K562 (cell line): ENCODE results near the gene B2M. TPM values are rescaled to one million over a fixed set of nuclear protein-coding genes. Genes with fewer than 3 reads are reported as not detected.

Experiments used
- CTCFL ChIP-seq: IDR thresholded peaks from 2 replicates; pipeline ENCODE4 v1.6.1; 2011; ENCODE audit warnings: borderline replicate concordance, low read depth, mild to moderate bottlenecking, moderate library complexity, low read length; ENCODE audit not compliant: insufficient read depth, poor library complexity, severe bottlenecking
- E2F1 ChIP-seq: sonication (generic); formaldehyde crosslinking; IDR thresholded peaks from 2 replicates; pipeline ENCODE4 v1.8.1; 2023; ENCODE audit warnings: mild to moderate bottlenecking, missing genetic modification reagents, moderate library complexity
- EHMT2 ChIP-seq: fragments of 450-650 bp; IDR thresholded peaks from 2 replicates; pipeline ENCODE4 v1.6.1; 2018; ENCODE audit warnings: antibody characterized with exemption
- FOXJ3 ChIP-seq: sonication (generic); formaldehyde crosslinking; IDR thresholded peaks from 2 replicates; pipeline ENCODE4 v1.4.0; 2020; ENCODE audit warnings: mild to moderate bottlenecking, missing genetic modification reagents
- HMG20B ChIP-seq: fragments of 250-450 bp; sonication (Bioruptor Pico); IDR thresholded peaks from 2 replicates; pipeline ENCODE4 v1.5.0; 2021; ENCODE audit warnings: mild to moderate bottlenecking
- HNRNPH1 ChIP-seq: fragments of 200-400 bp; formaldehyde crosslinking; optimal IDR thresholded peaks from 2 replicates; pipeline ENCODE3; 2017; ENCODE audit warnings: low read depth, mild to moderate bottlenecking, low read length, moderate library complexity
- JUN ChIP-seq, 2 experiments: sonication (generic) in 1 of 2; formaldehyde crosslinking in 1 of 2; IDR thresholded peaks; 2 replicates each; pipeline versions ENCODE4 v1.6.1 to v1.8.0; 2012 to 2022; ENCODE audit warnings: borderline replicate concordance in 2 of 2, mild to moderate bottlenecking in 2 of 2, improper control_type of control experiment in 1 of 2, low read depth in 1 of 2, low read length in 1 of 2, missing genetic modification reagents in 1 of 2
- POU5F1 ChIP-seq: fragments of 150-350 bp; IDR thresholded peaks from 2 replicates; pipeline ENCODE4 v1.6.1; 2014; ENCODE audit warnings: borderline replicate concordance, low read length, low read depth, mild to moderate bottlenecking; ENCODE audit not compliant: partially characterized antibody
- RFX1 ChIP-seq: fragments of 450-650 bp; IDR thresholded peaks from 2 replicates; pipeline ENCODE4 v1.6.1; 2016; ENCODE audit warnings: mild to moderate bottlenecking, moderate library complexity
- RFX5 ChIP-seq: IDR thresholded peaks from 2 replicates; pipeline ENCODE4 v1.6.1; 2011; ENCODE audit warnings: low read depth, mild to moderate bottlenecking, improper control_type of control experiment, low read length
- RUNX1 ChIP-seq: sonication (generic); IDR thresholded peaks from 2 replicates; pipeline ENCODE4 v1.6.1; 2016; ENCODE audit warnings: antibody characterized with exemption, low read depth
- TCF7 ChIP-seq: sonication (generic); IDR thresholded peaks from 2 replicates; pipeline ENCODE4 v1.6.1; 2016; ENCODE audit warnings: antibody characterized with exemption, borderline replicate concordance
- ZBTB7A ChIP-seq: IDR thresholded peaks from 2 replicates; pipeline ENCODE4 v1.6.1; 2011; ENCODE audit warnings: low read depth, mild to moderate bottlenecking, low read length, moderate library complexity, borderline replicate concordance; ENCODE audit not compliant: control insufficient read depth
- ZNF561 ChIP-seq: fragments of 450-650 bp; formaldehyde crosslinking; conservative IDR thresholded peaks from 2 replicates; pipeline ENCODE4 v1.4.0; 2020; ENCODE audit warnings: mild to moderate bottlenecking, moderate library complexity
- ZNF668 ChIP-seq: fragments of 250-450 bp; sonication (Bioruptor Pico); IDR thresholded peaks from 2 replicates; pipeline ENCODE4 v1.8.0; 2022; ENCODE audit warnings: mild to moderate bottlenecking, inconsistent platforms
- ZNF740 ChIP-seq, 3 experiments: fragments of 200-800 bp in 1 of 3; sonication (Bioruptor generic) in 1 of 3; sonication (generic) in 1 of 3; formaldehyde crosslinking in 1 of 3; IDR thresholded peaks; 2 replicates each; pipeline versions ENCODE4 v1.6.1 to v1.8.0; 2016 to 2022; ENCODE audit warnings: mild to moderate bottlenecking in 2 of 3, missing compliant biosample characterization in 2 of 3, missing genetic modification characterization in 2 of 3, missing genetic modification reagents in 1 of 3
- polyA plus RNA-seq, 8 experiments: library from polyadenylated mRNA; depleted of rRNA in 4 of 8; stranded (reverse) in 5 of 8; unstranded in 3 of 8; fragments of >200 nt; fragmentation: Nextera tagmentation in 2 of 8; fragmentation: Illumina TruSeq in 1 of 8; extraction: Ambion mirVana in 2 of 8; extraction: Trizol in 1 of 8; gene quantifications; 2 replicates each; pipeline versions ENCODE4 v1.2.1 to v1.2.3, GENCODE V29; 2011 to 2014; ENCODE audit warnings: inconsistent platforms in 1 of 8, missing spikeins in 1 of 8
- total RNA-seq, 7 experiments: library from RNA; depleted of rRNA in 6 of 7; stranded (reverse); fragments of >200 nt in 6 of 7; fragmentation: Illumina TruSeq in 2 of 7; extraction: Trizol in 2 of 7; gene quantifications; 2 replicates each; pipeline versions ENCODE4 v1.2.1 to v1.2.3, GENCODE V29; 2011 to 2021; ENCODE audit warnings: low replicate concordance in 1 of 7
- TF ChIP-seq, protein P1 (sequence below): fragments of 250-450 bp; sonication (Bioruptor Pico); IDR thresholded peaks from 2 replicates; pipeline ENCODE4 v1.8.0; 2022; ENCODE audit warnings: moderate library complexity, mild to moderate bottlenecking, inconsistent platforms
- TF ChIP-seq, protein P2 (sequence below): IDR thresholded peaks from 3 replicates; pipeline ENCODE4 v1.6.1; 2011; ENCODE audit warnings: borderline replicate concordance, mild to moderate bottlenecking; ENCODE audit not compliant: insufficient read length, insufficient read depth

B2M gene
- total and polyA plus RNA-seq, 9 of the 15 experiments (the other 6 are each of a cell fraction or from before 2014, with no cell fraction given): 460 to 3,138 (median 1,032) TPM

- TF ChIP-seq, protein P1, sequence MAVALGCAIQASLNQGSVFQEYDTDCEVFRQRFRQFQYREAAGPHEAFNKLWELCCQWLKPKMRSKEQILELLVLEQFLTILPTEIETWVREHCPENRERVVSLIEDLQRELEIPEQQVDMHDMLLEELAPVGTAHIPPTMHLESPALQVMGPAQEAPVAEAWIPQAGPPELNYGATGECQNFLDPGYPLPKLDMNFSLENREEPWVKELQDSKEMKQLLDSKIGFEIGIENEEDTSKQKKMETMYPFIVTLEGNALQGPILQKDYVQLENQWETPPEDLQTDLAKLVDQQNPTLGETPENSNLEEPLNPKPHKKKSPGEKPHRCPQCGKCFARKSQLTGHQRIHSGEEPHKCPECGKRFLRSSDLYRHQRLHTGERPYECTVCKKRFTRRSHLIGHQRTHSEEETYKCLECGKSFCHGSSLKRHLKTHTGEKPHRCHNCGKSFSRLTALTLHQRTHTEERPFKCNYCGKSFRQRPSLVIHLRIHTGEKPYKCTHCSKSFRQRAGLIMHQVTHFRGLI (CRISPR knock-in tag): no peak
- TF ChIP-seq ZNF740 (CRISPR knock-in tag; IDR thresholded peaks at IDR 0.05) (no peak), ZNF740 (tag; IDR thresholded peaks at IDR 0.05) (no peak), POU5F1 (no peak), ZNF561 (CRISPR knock-in tag) (no peak), FOXJ3 (CRISPR knock-in tag) (no peak), ZNF668 (CRISPR knock-in tag) (peak; percentile 18; the same call in 1 of the 2 replicates), RFX5 (peak; percentile 48), E2F1 (CRISPR knock-in tag) (no peak), ZBTB7A (no peak), RUNX1 (no peak), HNRNPH1 (no peak), JUN (IDR thresholded peaks at IDR 0.05; ENCODE audit: borderline replicate concordance, low read depth, low read length) (0 out of 2 replicates have a peak, but pooled peaks have one; percentile 6), JUN (CRISPR knock-in tag; IDR thresholded peaks at IDR 0.05; ENCODE audit: borderline replicate concordance) (no peak), HMG20B (no peak), TCF7 (no peak), RFX1 (no peak), CTCFL (no peak), EHMT2 (peak; percentile 26; the same call in 1 of the 2 replicates)
- TF ChIP-seq, protein P2, sequence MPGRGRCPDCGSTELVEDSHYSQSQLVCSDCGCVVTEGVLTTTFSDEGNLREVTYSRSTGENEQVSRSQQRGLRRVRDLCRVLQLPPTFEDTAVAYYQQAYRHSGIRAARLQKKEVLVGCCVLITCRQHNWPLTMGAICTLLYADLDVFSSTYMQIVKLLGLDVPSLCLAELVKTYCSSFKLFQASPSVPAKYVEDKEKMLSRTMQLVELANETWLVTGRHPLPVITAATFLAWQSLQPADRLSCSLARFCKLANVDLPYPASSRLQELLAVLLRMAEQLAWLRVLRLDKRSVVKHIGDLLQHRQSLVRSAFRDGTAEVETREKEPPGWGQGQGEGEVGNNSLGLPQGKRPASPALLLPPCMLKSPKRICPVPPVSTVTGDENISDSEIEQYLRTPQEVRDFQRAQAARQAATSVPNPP: no peak
Observed at GRCh38 chr15:44712346-44713005, 1.2 kb downstream of the B2M start (continued).
